NCI-H748 treated with DMSO at 0.1 percent for 48 hours (cell line): ENCODE results near the gene CFAP410.
"Not testable (repeated sequence)": the region's sequence is repeated elsewhere in the genome, so short reads cannot be mapped to it uniquely, and the experiment has no call there.

ENCODE experiments used
- DNase-seq: peaks from one replicate; lab custom pipeline; 2025; lab: John Stamatoyannopoulos, UW

The CFAP410 gene

DNA sequence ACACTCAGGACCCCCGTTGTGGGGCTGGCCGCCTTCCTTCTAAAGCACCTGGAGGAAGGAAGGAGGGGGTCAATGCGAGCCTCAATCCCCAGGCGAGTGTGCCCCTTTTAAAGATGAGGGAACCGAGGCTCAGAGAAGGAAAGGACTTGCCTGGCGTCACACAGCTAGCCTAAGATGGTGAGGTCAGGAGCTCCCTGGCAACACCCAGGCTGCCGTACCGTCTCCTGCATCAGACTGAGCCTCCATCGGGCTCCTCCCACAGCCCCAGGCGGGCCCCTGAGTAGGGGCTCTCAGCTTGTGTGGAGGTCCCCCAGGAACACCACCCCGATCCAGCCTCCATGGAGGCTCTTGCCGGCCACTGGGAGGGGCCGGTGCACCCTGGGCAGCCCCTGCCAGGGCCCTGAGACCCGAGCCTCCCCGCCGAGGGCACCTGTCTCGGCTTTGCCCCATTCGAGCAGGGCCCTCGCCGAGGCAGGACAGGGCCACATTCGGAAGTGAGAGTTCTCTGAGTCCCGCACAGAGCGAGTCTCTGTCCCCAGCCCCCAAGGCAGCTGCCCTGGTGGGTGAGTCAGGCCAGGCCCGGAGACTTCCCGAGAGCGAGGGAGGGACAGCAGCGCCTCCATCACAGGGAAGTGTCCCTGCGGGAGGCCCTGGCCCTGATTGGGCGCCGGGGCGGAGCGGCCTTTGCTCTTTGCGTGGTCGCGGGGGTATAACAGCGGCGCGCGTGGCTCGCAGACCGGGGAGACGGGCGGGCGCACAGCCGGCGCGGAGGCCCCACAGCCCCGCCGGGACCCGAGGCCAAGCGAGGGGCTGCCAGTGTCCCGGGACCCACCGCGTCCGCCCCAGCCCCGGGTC is 53.8 kb downstream of the CFAP410 start, which contains the start of gene AIRE:
AIRE (plus strand) TSS at position 739 of the 855 bp plus-strand sequence. CDS start 131 bp downstream, outside the sequence.
- no peak for DNase-seq

DNA sequence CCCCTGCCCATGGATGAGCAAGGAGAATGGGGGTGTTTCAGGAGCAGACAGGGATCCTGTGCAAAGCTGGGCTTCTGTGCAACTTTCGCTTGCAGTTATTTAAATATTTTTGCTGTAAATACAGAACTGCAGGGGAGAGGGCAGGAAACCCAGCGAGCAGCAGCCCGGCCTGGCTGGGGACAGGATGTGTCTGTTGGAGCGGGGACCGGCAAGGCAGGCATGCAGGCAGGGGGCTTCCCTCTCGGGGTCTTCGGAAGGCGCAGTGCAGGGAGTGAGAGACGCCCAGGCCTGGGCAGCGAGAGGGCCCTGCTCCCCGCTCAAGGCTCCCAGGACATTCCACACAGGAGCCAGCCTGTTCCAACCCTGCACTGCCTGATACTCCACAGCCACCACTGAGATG is 55.2 kb downstream of the CFAP410 start:
- DNase-seq = no peak

DNA sequence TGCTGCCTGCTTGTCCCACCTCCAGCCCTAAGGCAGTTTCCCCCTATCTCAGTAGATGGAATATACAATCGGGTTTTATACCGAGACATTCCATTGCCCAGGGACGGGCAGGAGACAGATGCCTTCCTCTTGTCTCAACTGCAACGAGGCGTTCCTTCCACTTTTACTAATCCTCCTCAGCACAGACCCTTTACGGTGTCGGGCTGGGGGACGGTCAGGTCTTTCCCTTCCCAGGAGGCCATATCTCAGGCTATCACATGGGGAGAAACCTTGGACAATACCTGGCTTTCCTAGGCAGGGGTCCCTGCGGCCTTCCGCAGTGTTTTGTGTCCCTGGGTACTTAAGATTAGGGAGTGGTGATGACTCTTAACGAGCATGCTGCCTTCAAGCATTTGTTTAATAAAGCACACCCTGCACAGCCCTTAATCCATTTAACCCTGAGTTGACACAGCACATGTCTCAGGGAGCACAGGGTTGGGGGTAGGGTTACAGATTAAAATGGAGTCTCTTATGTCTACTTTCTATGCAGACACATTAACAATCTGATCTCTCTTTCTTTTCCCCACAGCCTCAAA is 55.9 kb downstream of the CFAP410 start:
- not testable (repeated sequence) for DNase-seq

DNA sequence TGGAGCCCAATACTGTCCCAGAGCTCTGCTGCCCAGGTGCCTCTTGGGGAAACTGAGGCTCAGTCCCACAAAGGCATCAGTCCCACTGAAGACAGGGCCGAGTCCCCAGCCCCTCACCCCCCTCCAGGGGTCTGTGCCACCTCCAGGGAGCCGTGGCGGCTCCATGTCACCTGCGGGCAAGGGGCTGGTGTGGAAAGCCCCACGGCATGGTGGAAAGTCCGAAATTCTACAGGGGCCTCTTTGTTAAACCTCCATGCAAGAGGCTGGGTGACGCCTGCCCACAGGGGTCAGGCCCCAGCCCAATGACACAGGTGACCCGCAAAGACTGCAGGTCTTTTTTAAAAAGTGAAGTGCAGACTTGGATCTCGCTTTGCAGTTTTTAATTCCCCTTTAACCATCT is 56.8 kb downstream of the CFAP410 start:
- no peak for DNase-seq

DNA sequence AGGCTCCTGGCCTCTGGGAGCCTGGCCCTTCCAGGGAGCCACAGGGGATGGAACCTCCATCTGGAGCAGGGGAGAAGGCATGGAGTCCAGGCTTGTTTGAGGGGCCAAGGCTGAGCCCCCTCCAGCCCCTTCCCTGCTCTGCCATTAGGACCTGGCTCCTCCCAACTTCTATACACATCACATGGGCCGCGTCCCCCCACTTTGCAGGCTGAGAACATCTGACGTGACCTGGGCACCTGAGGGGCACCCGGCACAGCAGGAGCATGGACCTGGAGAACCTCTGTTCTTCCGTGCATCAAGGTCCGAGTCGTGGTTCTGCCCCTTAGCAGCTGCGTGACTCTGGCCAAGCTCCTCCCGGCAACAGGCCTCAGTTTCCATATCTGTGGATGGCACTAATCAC is 57.4 kb downstream of the CFAP410 start:
- DNase-seq = no peak

DNA sequence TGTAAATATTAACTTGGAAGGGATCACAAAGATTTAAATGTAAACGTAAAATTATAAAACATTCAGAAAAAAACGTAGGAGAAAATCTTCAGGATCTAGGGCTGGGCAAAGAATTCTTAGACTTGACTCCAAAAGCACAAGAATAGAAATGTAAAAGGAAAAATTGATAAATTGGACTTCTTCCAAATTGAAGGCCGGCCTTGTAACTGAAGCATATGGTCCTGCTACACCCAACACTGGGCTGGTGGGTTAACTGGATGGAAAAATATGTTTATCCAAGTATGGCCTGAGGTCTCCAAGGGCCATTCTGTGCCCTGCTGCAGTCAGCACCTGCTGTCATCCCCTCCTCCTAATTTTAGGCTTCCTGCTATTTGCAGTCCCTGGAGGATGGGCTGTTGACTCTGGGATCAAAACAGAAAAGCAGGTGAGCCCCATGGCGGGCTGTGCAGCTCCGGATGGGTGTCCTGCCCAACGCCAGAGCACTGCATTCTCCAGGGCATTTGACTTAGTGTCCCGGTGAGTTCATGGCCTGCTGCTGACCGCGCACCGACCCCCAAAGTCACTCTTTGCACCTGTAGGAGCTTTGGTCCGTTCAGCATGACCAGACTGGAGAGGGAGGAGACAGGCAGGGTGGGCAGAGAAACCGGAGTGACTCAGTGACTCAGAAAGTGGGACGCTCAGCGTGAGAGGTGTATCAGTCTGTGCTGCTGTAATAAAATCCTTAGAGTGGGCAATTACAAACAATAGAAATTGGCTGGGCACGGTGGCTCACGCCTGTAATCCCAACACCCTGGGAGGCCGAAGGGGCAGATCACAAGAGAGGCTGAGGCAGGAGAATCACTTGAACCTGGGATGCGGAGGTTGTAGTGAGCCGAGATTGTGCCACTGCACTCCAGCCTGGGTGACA is 59.6 kb downstream of the CFAP410 start:
- DNase-seq = peak; percentile 54
